GM19372 (cell line): ENCODE data around the gene SSRP1.
"Not testable (repeated sequence)": the region's sequence is repeated elsewhere in the genome, so short reads cannot be mapped to it uniquely, and the experiment has no call there.

Experiments
- ATAC-seq: cut with Tn5 transposase; IDR thresholded peaks from one replicate; pipeline ENCODE4 v1.9.1; 2021; ENCODE audit warnings: mild to moderate bottlenecking, low read depth, moderate library complexity; ENCODE audit not compliant: unreplicated experiment

The SSRP1 gene

GRCh38 chr11:57305523-57305922 lies 30.2 kb downstream of the SSRP1 start:
- no peak for ATAC-seq

GRCh38 chr11:57303990-57304579 lies 31.6 kb downstream of the SSRP1 start:
- ATAC-seq, result no peak

DNA sequence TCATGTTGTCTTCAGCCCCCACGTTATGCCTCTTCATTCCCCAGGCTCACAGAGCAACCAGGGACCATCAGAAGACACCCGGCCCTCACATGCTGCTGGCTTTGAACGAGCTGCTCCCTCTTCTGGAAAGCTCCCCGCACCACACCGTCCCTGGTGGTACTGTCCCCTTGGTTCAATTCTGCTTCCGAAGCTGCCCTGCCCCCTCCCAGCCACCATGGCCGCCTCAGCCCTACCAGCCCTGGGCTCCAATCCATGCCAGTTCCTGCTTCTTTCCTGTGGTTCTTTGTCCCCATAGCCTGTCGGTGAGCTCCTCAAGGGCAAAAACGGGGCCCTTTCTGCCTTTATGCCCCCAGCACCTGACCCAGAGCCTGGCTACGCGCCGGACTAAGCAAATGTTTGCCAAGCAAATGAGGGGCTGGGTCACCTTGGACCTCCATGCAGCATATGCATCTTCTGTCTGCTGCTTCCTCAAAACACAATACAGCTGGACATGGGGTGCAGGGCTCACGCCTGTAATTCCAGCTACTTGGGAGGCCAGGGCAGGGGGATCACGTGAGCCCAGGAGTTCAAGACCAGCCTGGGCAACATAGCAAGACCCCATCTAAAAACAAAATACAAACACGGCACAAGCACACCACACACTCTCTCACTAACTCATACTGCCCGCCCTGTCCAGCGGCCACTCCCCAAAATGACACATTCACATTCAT lies 32.3 kb downstream of the SSRP1 start:
- ATAC-seq, result no peak

GRCh38 chr11:57302489-57302888 lies 33.2 kb downstream of the SSRP1 start:
- ATAC-seq, result no peak

- no peak for ATAC-seq
Observed at GRCh38 chr11:57301711-57302423, 33.8 kb downstream of the SSRP1 start.

DNA sequence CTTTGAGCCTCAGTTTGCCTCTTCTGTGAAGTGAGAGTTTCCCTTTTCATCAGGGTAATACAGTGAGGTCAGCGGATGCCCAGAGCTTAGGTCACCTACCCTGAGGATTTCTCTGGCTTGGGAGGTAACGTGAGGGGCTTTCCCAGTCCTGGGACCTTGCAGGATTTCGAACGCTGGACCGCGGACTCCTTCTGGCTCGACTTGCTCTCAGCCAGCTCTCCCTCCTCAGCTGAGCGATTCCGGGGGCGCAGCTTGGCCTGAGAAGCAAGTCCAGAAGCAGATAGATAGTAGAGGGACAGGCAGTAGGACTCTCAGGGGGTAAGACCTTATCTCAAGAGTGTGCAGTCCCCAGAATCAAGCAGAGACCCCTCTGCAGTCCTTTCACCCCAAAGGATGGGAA lies 34.9 kb downstream of the SSRP1 start:
- ATAC-seq, result no peak

GRCh38 chr11:57299150-57299737 lies 36.4 kb downstream of the SSRP1 start:
- no peak for ATAC-seq

DNA sequence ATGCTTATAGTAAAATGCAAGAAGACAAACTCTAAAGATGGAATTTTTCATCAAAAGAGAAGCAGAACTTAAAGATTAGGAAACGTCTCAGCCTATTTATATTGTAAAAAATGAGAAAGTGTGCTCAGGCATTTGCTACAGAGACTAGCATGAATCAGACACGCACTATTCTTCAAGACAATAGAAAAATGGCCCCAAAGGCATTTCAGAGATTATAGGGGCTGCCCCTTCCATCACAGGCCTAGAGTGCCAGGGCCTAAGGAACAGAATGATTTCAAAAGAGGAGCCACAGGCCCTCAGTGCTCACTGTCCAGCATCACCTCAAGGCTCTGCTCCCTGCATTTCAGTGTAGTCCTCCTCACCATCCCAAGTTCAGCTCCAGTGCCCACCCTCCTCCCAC lies 38.5 kb downstream of the SSRP1 start:
- no peak for ATAC-seq

DNA sequence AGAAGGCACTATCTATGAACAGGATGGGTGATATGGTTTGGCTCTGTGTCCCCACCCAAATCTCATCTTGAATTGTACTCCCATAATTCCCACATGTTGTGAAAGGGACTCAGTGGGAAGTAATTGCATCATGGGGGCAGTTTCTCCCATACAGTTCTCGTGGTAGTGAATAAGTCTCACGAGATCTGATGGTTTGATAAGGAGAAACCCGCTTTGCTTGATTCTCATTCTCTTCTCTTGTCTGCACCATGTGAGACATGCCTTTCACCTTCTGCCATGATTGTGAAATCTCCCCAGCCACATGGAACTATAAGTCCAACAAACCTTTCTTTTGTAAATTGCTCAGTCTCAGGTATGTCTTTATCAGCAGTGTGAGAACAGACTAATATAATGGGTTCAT lies 39.5 kb downstream of the SSRP1 start:
- not testable (repeated sequence) for ATAC-seq

- ATAC-seq, result no peak
Observed at GRCh38 chr11:57294225-57295131, 41.2 kb downstream of the SSRP1 start.

DNA sequence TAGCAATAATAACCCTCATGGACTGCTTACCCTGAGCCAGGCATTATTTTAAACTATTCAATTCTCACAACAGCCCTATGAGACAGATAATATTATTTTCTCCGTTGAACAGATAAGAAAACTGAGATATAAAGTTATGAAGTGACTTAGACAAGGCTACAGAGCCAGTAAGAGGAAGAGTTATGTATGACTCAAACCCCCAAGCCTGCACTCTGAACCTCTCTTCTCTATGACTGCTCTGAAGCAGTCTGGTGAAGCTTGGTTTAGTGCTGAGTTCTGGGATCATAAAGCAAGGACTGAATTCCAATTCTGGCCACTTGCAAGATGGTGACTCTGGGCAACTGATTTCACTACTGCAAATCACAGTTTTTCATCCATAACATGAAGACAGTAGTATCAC lies 45.4 kb downstream of the SSRP1 start:
- no peak for ATAC-seq

DNA sequence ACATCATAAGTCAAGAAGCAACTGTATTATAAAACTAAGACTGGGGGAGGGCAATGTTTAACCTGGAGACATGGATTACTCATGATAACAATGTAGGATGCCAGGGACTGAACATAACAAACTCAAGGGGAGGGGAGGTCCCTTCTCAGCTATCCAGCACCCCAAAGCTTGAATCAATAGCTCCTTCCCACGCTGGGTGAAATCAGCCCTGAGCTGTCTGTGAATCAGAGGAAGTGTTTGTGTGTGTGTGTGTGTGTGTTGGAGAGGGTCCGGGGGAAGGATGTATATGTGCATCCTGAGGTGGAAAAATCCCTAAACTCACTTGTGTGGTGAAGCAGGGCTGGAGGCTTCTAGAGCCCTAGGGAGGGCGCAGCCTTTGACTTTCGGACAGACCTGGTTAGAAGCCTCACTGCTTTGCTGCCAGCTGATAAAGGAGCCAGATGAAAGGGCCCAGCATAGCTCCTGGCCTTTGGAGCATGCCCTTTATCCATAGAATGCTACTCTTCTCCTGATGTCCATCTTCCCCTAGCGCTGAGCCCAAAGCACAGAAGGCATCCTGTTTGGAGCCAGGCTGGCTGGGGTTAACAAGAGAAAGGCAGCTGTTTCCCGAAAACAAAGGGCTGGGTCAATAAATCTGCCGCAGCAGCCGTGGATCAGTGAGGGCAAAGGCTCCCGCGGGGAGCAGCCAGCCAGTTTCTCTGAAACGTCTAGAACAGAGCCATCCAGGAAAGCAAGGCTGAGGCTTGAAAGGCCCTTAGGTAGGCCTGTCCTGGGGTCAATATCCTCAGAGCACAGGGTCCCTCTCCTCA lies 46.7 kb downstream of the SSRP1 start:
- ATAC-seq, result no peak

GRCh38 chr11:57287884-57288283 lies 47.8 kb downstream of the SSRP1 start:
- ATAC-seq, result no peak

GRCh38 chr11:57283231-57283990 lies 52.3 kb downstream of the SSRP1 start:
- ATAC-seq, result no peak

- not testable (repeated sequence) for ATAC-seq
Observed at GRCh38 chr11:57281546-57281945, 54.1 kb downstream of the SSRP1 start.

DNA sequence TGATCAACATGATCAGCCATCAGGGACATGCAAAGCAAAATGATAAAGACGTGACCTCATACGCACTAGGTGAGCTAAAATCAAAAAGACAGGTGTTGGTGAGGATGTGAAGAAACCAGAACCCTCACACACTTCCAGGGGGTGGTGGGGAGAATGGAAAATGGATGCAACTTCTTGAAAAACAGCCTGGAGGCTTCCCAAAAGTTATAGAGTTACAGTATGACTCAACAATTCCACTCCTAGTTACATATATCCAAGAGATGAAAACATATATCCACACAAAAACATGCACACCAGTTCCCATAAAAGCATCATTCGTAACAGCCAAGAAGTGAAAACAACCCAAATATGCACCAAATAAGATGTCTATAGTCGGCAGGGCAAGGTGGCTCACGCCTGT lies 56.6 kb downstream of the SSRP1 start:
- no peak for ATAC-seq

GRCh38 chr11:57278721-57279095 lies 57.0 kb downstream of the SSRP1 start:
- ATAC-seq, result no peak

GRCh38 chr11:57277845-57278720 lies 57.6 kb downstream of the SSRP1 start:
- no peak for ATAC-seq
